Heart left ventricle (tissue), 16 donors: ENCODE data around the gene FKBP1A. TPM values are rescaled to one million over a fixed set of nuclear protein-coding genes. Genes with fewer than 3 reads are reported as not detected.

Source experiments
- ATAC-seq, 4 donors: fragments of 200-7000 bp; cut with Tn5 transposase; one replicate each; pipeline ENCODE4 v1.9.1; 2020 to 2022; ENCODE audit warnings: moderate library complexity in 4 of 4, mild to moderate bottlenecking in 3 of 4, moderate number of reproducible peaks in 1 of 4
- DNase-seq, 5 donors: peaks; one replicate each; pipeline ENCODE4 v3.0.0-alpha.2; 2020
- H3K27ac ChIP-seq, 12 donors: fragments of 200-600 bp; sonication (generic) in 4 of 12; one replicate each; pipeline versions ENCODE4 v1.5.0 to v1.8.0; 2016 to 2022; ENCODE audit warnings: mild to moderate bottlenecking in 2 of 12
- H3K27me3 ChIP-seq, 9 donors: fragments of 200-600 bp; sonication (generic) in 2 of 9; one replicate each; pipeline versions ENCODE4 v1.5.1 to v1.8.0; 2016 to 2022; ENCODE audit warnings: mild to moderate bottlenecking in 3 of 9
- H3K36me3 ChIP-seq, 9 donors: fragments of 200-600 bp; sonication (generic) in 2 of 9; one replicate each; pipeline versions ENCODE4 v1.5.0 to v1.8.0; 2018 to 2022; ENCODE audit warnings: mild to moderate bottlenecking in 2 of 9
- H3K4me1 ChIP-seq, 12 donors: fragments of 200-600 bp; sonication (generic) in 4 of 12; one replicate each; pipeline versions ENCODE4 v1.5.0 to v1.8.0; 2016 to 2022; ENCODE audit warnings: mild to moderate bottlenecking in 3 of 12
- H3K4me3 ChIP-seq, 12 donors: fragments of 200-600 bp; sonication (generic) in 4 of 12; one replicate each; pipeline versions ENCODE4 v1.5.0 to v1.8.0; 2017 to 2022; ENCODE audit warnings: mild to moderate bottlenecking in 9 of 12, moderate library complexity in 4 of 12
- H3K9me3 ChIP-seq, 12 donors: fragments of 200-600 bp; sonication (generic) in 4 of 12; one replicate each; pipeline versions ENCODE4 v1.5.0 to v1.8.0; 2016 to 2022; ENCODE audit warnings: mild to moderate bottlenecking in 1 of 12
- POLR2A ChIP-seq, 2 donors: fragments of 450-650 bp; IDR thresholded peaks; one replicate each; pipeline ENCODE4 v1.6.1; 2017; ENCODE audit warnings: antibody characterized with exemption in 2 of 2, mild to moderate bottlenecking in 2 of 2, moderate library complexity in 2 of 2
- WGBS, 4 donors: extraction: QIAGEN DNeasy Blood & Tissue Kit in 2 of 4; methylation state at CpG; one replicate each; pipeline versions ENCODE4 v1.1.5 to v1.1.7; 2013 to 2018; 5-methylcytosine and 5-hydroxymethylcytosine counted together
- intact Hi-C, 10 donors: fragments of 100-400 bp; cut with DNase I; formaldehyde crosslinking; loops; one replicate each; pipeline versions ENCODE4 v1.11.1 to v1.14.2; 2022
- polyA plus RNA-seq, 2 donors: library from polyadenylated mRNA; stranded (reverse); fragments of 200-250 nt; gene quantifications; one replicate each; pipeline ENCODE4 v1.2.3, GENCODE V29; 2013
- total RNA-seq, 9 donors: library from RNA; depleted of rRNA in 2 of 9; stranded (reverse); fragments of >200 nt in 2 of 9; fragmentation: NEBNext Ultra II Directional in 3 of 9; extraction: Animal tissue kit (Norgen Biotek cat#: 25700) in 3 of 9; gene quantifications; one replicate each; pipeline versions ENCODE4 v1.1.0 to v1.2.4, GENCODE V29; 2016 to 2023
- TF ChIP-seq, protein P1 (sequence below), 12 donors: fragments of 200-600 bp; sonication (generic) in 4 of 12; IDR thresholded peaks; one replicate each; pipeline versions ENCODE4 v1.5.0 to v1.8.0; 2018 to 2022; ENCODE audit warnings: antibody characterized with exemption in 12 of 12, mild to moderate bottlenecking in 5 of 12
- donor health status: ischemic (EF 13 %, LVEDD 7.1; RV severe dilation, severe dysfunction).
- donor health status: healthy with polysubstance abuse.
- donor health status: DM: no; HTN: yes; CAD: no.
- donor health status: DM: no; HTN: no; CAD: no.
- donor health status: ischemic (EF 25% LVEDD 6.9; RV normal size, moderate dysfunction).
- donor health status: ischemic (EF 25% LVEDD 5.7; RV mildly dilated, moderate dysfunction).
- donor health status: healthy.
- donor health status: DM: yes; HTN: yes; CAD: no.
- donor health status: ischemic (EF 35%, LVEDD 5.7; RV mildly dilated, moderate dysfunction).
- donor health status: nonischemic (EF 11% LVEDD 7.7; RV severe dilation, severe dysfunction).
- donor health status: DM: yes; HTN: yes; CAD: no.
- donor health status: PGD.
- donor health status: ischemic (EF 29% LVEDD 5.4; RV normal size, mild dysfunction).
- donor health status: nonischemic (EF 23%, LVEDD 6.1; RV moderate dilation, normal function).

The FKBP1A gene
- total and polyA plus RNA-seq, 11 donors, result 71.3 to 401 (median 144) TPM

DNA sequence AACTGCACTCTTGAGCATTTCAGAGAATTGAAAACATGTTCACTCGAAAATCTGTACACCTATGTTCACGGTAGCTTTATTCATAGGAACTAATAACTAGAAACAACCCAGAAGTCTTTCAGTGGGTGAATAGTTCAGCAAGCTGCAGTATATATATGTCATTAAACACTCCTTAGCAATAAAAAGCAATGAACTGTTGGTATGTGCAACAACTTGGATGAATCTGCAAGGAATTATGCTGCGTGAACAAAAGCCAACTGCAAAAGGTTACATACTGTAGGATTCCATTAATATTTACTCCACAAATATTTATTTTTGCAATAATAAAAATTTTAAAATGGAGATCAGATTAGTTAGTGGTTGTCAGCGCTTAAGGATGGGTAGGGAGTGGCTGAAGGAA lies 22.1 kb upstream of the FKBP1A start:
- H3K27ac ChIP-seq, result no peak overlapping the region
- intact Hi-C loops, result no loop called here
- ATAC-seq, result no peak
- H3K4me3 ChIP-seq, result no peak overlapping the region
- no peaks in the 10 kb centered on the region for H3K4me1 ChIP-seq
- no peaks in the 10 kb centered on the region for H3K36me3 ChIP-seq
- WGBS, 4 donors, result 87 to 91% (median 89%) methylated on average over 4 of the region's 4 CpGs
- peaks cover 0 to 11% (median 0%) of the 10 kb centered on the region in 12 donors for H3K9me3 ChIP-seq
- TF ChIP-seq, protein P1, sequence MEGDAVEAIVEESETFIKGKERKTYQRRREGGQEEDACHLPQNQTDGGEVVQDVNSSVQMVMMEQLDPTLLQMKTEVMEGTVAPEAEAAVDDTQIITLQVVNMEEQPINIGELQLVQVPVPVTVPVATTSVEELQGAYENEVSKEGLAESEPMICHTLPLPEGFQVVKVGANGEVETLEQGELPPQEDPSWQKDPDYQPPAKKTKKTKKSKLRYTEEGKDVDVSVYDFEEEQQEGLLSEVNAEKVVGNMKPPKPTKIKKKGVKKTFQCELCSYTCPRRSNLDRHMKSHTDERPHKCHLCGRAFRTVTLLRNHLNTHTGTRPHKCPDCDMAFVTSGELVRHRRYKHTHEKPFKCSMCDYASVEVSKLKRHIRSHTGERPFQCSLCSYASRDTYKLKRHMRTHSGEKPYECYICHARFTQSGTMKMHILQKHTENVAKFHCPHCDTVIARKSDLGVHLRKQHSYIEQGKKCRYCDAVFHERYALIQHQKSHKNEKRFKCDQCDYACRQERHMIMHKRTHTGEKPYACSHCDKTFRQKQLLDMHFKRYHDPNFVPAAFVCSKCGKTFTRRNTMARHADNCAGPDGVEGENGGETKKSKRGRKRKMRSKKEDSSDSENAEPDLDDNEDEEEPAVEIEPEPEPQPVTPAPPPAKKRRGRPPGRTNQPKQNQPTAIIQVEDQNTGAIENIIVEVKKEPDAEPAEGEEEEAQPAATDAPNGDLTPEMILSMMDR (IDR thresholded peaks at IDR 0.05), result no peak
- TF ChIP-seq POLR2A (IDR thresholded peaks at IDR 0.05), result no peak
- H3K27me3 ChIP-seq, result no peaks in the 10 kb centered on the region
- DNase-seq, result no peak

DNA sequence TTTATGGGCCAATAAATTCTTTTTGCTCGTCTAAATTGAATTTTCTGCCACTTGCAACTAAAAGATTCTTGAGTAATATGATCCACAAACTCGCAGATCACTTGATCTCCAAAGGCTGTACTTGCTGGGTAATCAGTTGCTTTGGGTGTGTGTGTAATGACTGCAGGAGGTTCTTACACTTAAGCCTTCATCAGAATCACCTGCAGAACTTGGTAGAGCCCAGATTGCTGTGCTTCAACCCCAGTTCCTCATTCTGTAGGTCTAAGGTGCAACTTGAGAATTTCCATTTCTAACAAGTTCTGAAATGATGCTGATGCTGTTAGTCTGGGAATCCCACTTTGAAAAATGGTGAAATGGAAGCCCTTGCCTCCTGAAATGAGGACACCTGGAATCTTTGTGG lies 12.9 kb upstream of the FKBP1A start:
- Histone ChIP-seq H3K4me1 (no peaks in the 10 kb centered on the region), H3K36me3 (no peaks in the 10 kb centered on the region), H3K9me3 (peaks cover 0 to under 1% (median 0%) of the 10 kb centered on the region in 12 donors), H3K27me3 (peaks cover 0 to 6% (median 0%) of the 10 kb centered on the region in 9 donors), H3K27ac (no peak overlapping the region), H3K4me3 (no peak overlapping the region)
- TF ChIP-seq POLR2A (IDR thresholded peaks at IDR 0.05), result no peak
- TF ChIP-seq, protein P1 (IDR thresholded peaks at IDR 0.05), result no peak
- intact Hi-C loops, result no loop called here
- ATAC-seq (no peak), DNase-seq (no peak)
- WGBS, 4 donors, result 49 to 67% (median 58%) methylated on average over 2 of the region's 2 CpGs

DNA sequence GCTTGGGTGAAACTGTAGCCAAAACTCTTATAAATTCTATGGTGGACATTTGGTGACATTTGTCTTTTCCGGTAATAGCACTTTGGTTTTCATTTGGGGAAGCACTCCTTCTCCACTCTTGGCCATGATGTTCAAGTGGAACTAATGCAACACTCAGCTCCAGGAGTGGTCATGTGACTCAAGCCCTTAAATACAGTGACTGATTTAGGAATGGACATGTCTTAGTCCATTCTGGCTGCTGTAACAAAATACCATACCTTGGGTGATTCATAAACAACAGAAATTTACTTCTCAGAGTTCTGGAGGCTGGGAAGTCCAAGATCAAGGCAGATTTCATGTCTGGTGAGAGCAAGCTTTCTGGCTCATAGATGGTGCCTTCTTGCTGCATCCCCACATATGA lies 10.8 kb upstream of the FKBP1A start:
- H3K4me1 ChIP-seq, result peaks cover 0 to 6% (median 0%) of the 10 kb centered on the region in 12 donors
- no peaks in the 10 kb centered on the region for H3K9me3 ChIP-seq
- ATAC-seq (no peak), DNase-seq (no peak)
- WGBS, 4 donors, result 57 to 100% (median 92%) methylated on average over 1 of the region's 1 CpG
- no peaks in the 10 kb centered on the region for H3K36me3 ChIP-seq
- no peak overlapping the region for H3K27ac ChIP-seq
- intact Hi-C loops, result no loop called here
- TF ChIP-seq, protein P1 (IDR thresholded peaks at IDR 0.05), result no peak
- TF ChIP-seq POLR2A (IDR thresholded peaks at IDR 0.05), result no peak
- H3K27me3 ChIP-seq, result peaks cover 0 to 8% (median 0%) of the 10 kb centered on the region in 9 donors
- H3K4me3 ChIP-seq, result no peak overlapping the region

DNA sequence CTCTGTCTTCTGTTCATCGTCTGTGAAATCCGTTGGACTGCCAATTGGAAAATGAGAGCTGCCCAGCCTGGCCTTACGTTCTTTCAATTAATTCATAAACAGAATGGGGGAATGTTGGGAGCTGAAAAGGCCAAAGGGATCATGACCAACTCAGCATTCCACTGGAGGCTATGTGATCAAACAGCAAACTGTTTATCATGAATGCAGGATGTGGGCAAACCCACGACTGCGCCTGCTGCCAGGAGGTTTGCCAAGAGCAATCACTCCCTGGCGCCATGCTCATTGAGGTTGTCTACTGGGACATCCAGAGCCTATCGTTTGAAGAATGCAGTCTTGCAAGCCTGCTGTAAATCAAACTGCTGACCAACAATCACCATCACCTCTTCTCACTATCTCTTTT lies 9.3 kb upstream of the FKBP1A start:
- 82 to 86% (median 84%) methylated on average over 7 of the region's 7 CpGs for WGBS, 4 donors

More for the DNA sequence above, 9.3 kb upstream of the FKBP1A start:
- intact Hi-C loops, result no loop called here
- no peaks in the 10 kb centered on the region for H3K9me3 ChIP-seq
- no peak for DNase-seq
- no peaks in the 10 kb centered on the region for H3K36me3 ChIP-seq
- H3K4me1 ChIP-seq, result peaks cover 0 to 6% (median 0%) of the 10 kb centered on the region in 12 donors
- TF ChIP-seq, protein P1 (IDR thresholded peaks at IDR 0.05), result no peak
- no peak for TF ChIP-seq POLR2A (IDR thresholded peaks at IDR 0.05)
- no peak overlapping the region for H3K27ac ChIP-seq
- ATAC-seq, result no peak
- H3K27me3 ChIP-seq, result peaks cover 0 to 11% (median 0%) of the 10 kb centered on the region in 9 donors
- H3K4me3 ChIP-seq, result no peak overlapping the region
